ENCODE results near the gene MGAT3.

GRCh38 chr22:39429916-39430575 lies 26.8 kb upstream of the MGAT3 start:
- TF ChIP-seq REST (IDR thresholded peaks at IDR 0.05; ENCODE audit: borderline replicate concordance) (no peak), EZH2 (IDR thresholded peaks at IDR 0.05; ENCODE audit: borderline replicate concordance, insufficient read depth, low read length, poor library complexity, severe bottlenecking) (no peak), TAF1 (IDR thresholded peaks at IDR 0.05; ENCODE audit: low read depth) (no peak), CTCF (IDR thresholded peaks at IDR 0.05; ENCODE audit: poor library complexity, severe bottlenecking) (no peak)

Data from neural cell (in vitro differentiated cells).